ENCODE measurements around the gene TIGD2.

GRCh38 chr4:89099034-89099433 lies 12.3 kb upstream of the TIGD2 start:
- TF ChIP-seq ZFP3 (CRISPR knock-in tag; IDR thresholded peaks at IDR 0.05) (no peak), ZC3H10 (CRISPR knock-in tag; IDR thresholded peaks at IDR 0.05) (no peak), RARB (CRISPR knock-in tag; IDR thresholded peaks at IDR 0.05) (no peak), ARNTL (CRISPR knock-in tag; IDR thresholded peaks at IDR 0.05; ENCODE audit: borderline replicate concordance, low read depth) (no peak), ESRRG (CRISPR knock-in tag; IDR thresholded peaks at IDR 0.05) (no peak), TSHZ2 (CRISPR knock-in tag; IDR thresholded peaks at IDR 0.05) (no peak), POU6F1 (CRISPR knock-in tag; IDR thresholded peaks at IDR 0.05; ENCODE audit: borderline replicate concordance, low read depth) (no peak), CSRNP3 (CRISPR knock-in tag; IDR thresholded peaks at IDR 0.05) (no peak), ZFP30 (CRISPR knock-in tag; IDR thresholded peaks at IDR 0.05) (no peak), GLIS3 (CRISPR knock-in tag; IDR thresholded peaks at IDR 0.05) (no peak), ZNF8 (CRISPR knock-in tag; IDR thresholded peaks at IDR 0.05) (no peak), OSR1 (CRISPR knock-in tag; IDR thresholded peaks at IDR 0.05) (no peak)

Measured in SK-N-SH treated with all-trans-retinoic acid at 6 μM for 48 hours (cell line).